ENCODE data around the gene ZBTB25. TPM values are rescaled to one million over a fixed set of nuclear protein-coding genes. Genes with fewer than 3 reads are reported as not detected.
A peak's percentile ranks its signal among the peaks of the same experiment; 100 is the strongest.

ZBTB25 gene
- total and polyA plus RNA-seq, 2 donors (not counting 1 experiment from before 2014, with no cell fraction given): 7.2 to 9.2 TPM

- Histone ChIP-seq H3K27ac (ENCODE audit: insufficient read depth, low read length) (no peak overlapping the region), H3K27me3 (ENCODE audit: control insufficient read depth, insufficient read depth, low read length) (no peaks in the 10 kb centered on the region), H4K20me1 (ENCODE audit: control insufficient read depth, extremely low read depth, insufficient read depth, low read length) (peaks cover 8% of the 10 kb centered on the region), H3K36me3 (ENCODE audit: control insufficient read depth, insufficient read depth, low read length) (no peaks in the 10 kb centered on the region), H3K4me2 (ENCODE audit: extremely low read depth, insufficient read depth, low read length) (no peak overlapping the region), H3K4me3 (replicated peaks in 1 of 4; ENCODE audit: control extremely low read depth in 1 of 4, insufficient read depth in 1 of 4, low read depth in 3 of 4, low read length in 4 of 4) (no peak overlapping the region), H3K9ac (ENCODE audit: insufficient read depth, low read length) (no peak overlapping the region), H2AFZ (ENCODE audit: low read length) (no peak overlapping the region), H3K79me2 (ENCODE audit: control insufficient read depth, insufficient read depth, low read length) (peaks cover 91% of the 10 kb centered on the region), H3K4me1 (ENCODE audit: control insufficient read depth, extremely low read depth, insufficient read depth, low read length) (no peaks in the 10 kb centered on the region), H3K9me3 (ENCODE audit: control insufficient read depth, insufficient read depth, low read depth, low read length) (no peaks in the 10 kb centered on the region)
- TF ChIP-seq EZH2 (IDR thresholded peaks at IDR 0.05; ENCODE audit: low read length, missing control alignments) (no peak), CTCF (conservative IDR thresholded peaks at IDR 0.05 in 1 of 2, IDR thresholded peaks at IDR 0.05 in 1 of 2; ENCODE audit: low read depth in 1 of 2, low read length in 2 of 2) (no peak)
- no peak for DNase-seq (ENCODE audit: low read depth in 2 of 2)
Measured at GRCh38 chr14:64513271-64513670, 9.6 kb upstream of the ZBTB25 start.

- Histone ChIP-seq H3K36me3 (ENCODE audit: control insufficient read depth, insufficient read depth, low read length) (no peaks in the 10 kb centered on the region), H3K4me2 (ENCODE audit: extremely low read depth, insufficient read depth, low read length) (no peak overlapping the region), H3K9ac (ENCODE audit: insufficient read depth, low read length) (no peak overlapping the region), H3K27ac (ENCODE audit: insufficient read depth, low read length) (no peak overlapping the region), H3K4me1 (ENCODE audit: control insufficient read depth, extremely low read depth, insufficient read depth, low read length) (peaks cover 7% of the 10 kb centered on the region), H3K79me2 (ENCODE audit: control insufficient read depth, insufficient read depth, low read length) (peaks cover 94% of the 10 kb centered on the region), H4K20me1 (ENCODE audit: control insufficient read depth, extremely low read depth, insufficient read depth, low read length) (peaks cover 11% of the 10 kb centered on the region), H2AFZ (ENCODE audit: low read length) (no peak overlapping the region), H3K27me3 (ENCODE audit: control insufficient read depth, insufficient read depth, low read length) (no peaks in the 10 kb centered on the region), H3K4me3 (replicated peaks in 1 of 4; ENCODE audit: control extremely low read depth in 1 of 4, insufficient read depth in 1 of 4, low read depth in 3 of 4, low read length in 4 of 4) (no peak overlapping the region), H3K9me3 (ENCODE audit: control insufficient read depth, insufficient read depth, low read depth, low read length) (no peaks in the 10 kb centered on the region)
- DNase-seq (ENCODE audit: low read depth in 2 of 2): peak; percentile 51 to 79
- TF ChIP-seq CTCF (conservative IDR thresholded peaks at IDR 0.05 in 1 of 2, IDR thresholded peaks at IDR 0.05 in 1 of 2; ENCODE audit: low read depth in 1 of 2, low read length in 2 of 2) (peak; percentile 78 to 93), EZH2 (IDR thresholded peaks at IDR 0.05; ENCODE audit: low read length, missing control alignments) (no peak)
Measured at GRCh38 chr14:64510825-64511671, 7.4 kb upstream of the ZBTB25 start.

GRCh38 chr14:64509036-64509435, 5.4 kb upstream of the ZBTB25 start:
- Histone ChIP-seq H3K9me3 (ENCODE audit: control insufficient read depth, insufficient read depth, low read depth, low read length) (no peaks in the 10 kb centered on the region), H4K20me1 (ENCODE audit: control insufficient read depth, extremely low read depth, insufficient read depth, low read length) (peaks cover 14% of the 10 kb centered on the region)
- no peak for DNase-seq (ENCODE audit: low read depth in 2 of 2)

More at GRCh38 chr14:64509036-64509435, 5.4 kb upstream of the ZBTB25 start:
- Histone ChIP-seq H3K27ac (ENCODE audit: insufficient read depth, low read length) (no peak overlapping the region), H3K4me1 (ENCODE audit: control insufficient read depth, extremely low read depth, insufficient read depth, low read length) (peaks cover 7% of the 10 kb centered on the region), H3K36me3 (ENCODE audit: control insufficient read depth, insufficient read depth, low read length) (no peaks in the 10 kb centered on the region), H3K4me2 (ENCODE audit: extremely low read depth, insufficient read depth, low read length) (no peak overlapping the region), H3K27me3 (ENCODE audit: control insufficient read depth, insufficient read depth, low read length) (no peaks in the 10 kb centered on the region), H2AFZ (ENCODE audit: low read length) (no peak overlapping the region), H3K4me3 (replicated peaks in 1 of 4; ENCODE audit: control extremely low read depth in 1 of 4, insufficient read depth in 1 of 4, low read depth in 3 of 4, low read length in 4 of 4) (no peak overlapping the region), H3K79me2 (ENCODE audit: control insufficient read depth, insufficient read depth, low read length) (peaks cover 87% of the 10 kb centered on the region), H3K9ac (ENCODE audit: insufficient read depth, low read length) (no peak overlapping the region)
- TF ChIP-seq CTCF (conservative IDR thresholded peaks at IDR 0.05 in 1 of 2, IDR thresholded peaks at IDR 0.05 in 1 of 2; ENCODE audit: low read depth in 1 of 2, low read length in 2 of 2): no peak
- TF ChIP-seq EZH2 (IDR thresholded peaks at IDR 0.05; ENCODE audit: low read length, missing control alignments): no peak
